ENCODE data around the gene ALDH16A1.

GRCh38 chr19:49442771-49443365 is 10.2 kb upstream of the ALDH16A1 start:
- TF ChIP-seq, protein P1, sequence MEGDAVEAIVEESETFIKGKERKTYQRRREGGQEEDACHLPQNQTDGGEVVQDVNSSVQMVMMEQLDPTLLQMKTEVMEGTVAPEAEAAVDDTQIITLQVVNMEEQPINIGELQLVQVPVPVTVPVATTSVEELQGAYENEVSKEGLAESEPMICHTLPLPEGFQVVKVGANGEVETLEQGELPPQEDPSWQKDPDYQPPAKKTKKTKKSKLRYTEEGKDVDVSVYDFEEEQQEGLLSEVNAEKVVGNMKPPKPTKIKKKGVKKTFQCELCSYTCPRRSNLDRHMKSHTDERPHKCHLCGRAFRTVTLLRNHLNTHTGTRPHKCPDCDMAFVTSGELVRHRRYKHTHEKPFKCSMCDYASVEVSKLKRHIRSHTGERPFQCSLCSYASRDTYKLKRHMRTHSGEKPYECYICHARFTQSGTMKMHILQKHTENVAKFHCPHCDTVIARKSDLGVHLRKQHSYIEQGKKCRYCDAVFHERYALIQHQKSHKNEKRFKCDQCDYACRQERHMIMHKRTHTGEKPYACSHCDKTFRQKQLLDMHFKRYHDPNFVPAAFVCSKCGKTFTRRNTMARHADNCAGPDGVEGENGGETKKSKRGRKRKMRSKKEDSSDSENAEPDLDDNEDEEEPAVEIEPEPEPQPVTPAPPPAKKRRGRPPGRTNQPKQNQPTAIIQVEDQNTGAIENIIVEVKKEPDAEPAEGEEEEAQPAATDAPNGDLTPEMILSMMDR (IDR thresholded peaks at IDR 0.05 in 8 of 11, conservative IDR thresholded peaks at IDR 0.05 in 3 of 11): no peak
- TF ChIP-seq POLR2AphosphoS5 (IDR thresholded peaks at IDR 0.05): no peak
